GM12865 (cell line): ENCODE results near the gene PRR20G.

Experiments
- DNase-seq: peaks from one replicate; pipeline ENCODE4 v3.0.0; 2010; ENCODE audit warnings: low read depth
- H3K4me3 ChIP-seq: 2 replicates; pipeline ENCODE4 v1.5.1; 2011; ENCODE audit warnings: mild to moderate bottlenecking, low read depth, low read length, control low read depth
- TF ChIP-seq, protein P1 (sequence below): IDR thresholded peaks from 2 replicates; pipeline ENCODE4 v1.5.1; 2011; ENCODE audit warnings: low read length, control low read depth, low read depth, inconsistent platforms; ENCODE audit not compliant: insufficient read depth; ENCODE audit errors: missing control alignments

Gene PRR20G

DNA sequence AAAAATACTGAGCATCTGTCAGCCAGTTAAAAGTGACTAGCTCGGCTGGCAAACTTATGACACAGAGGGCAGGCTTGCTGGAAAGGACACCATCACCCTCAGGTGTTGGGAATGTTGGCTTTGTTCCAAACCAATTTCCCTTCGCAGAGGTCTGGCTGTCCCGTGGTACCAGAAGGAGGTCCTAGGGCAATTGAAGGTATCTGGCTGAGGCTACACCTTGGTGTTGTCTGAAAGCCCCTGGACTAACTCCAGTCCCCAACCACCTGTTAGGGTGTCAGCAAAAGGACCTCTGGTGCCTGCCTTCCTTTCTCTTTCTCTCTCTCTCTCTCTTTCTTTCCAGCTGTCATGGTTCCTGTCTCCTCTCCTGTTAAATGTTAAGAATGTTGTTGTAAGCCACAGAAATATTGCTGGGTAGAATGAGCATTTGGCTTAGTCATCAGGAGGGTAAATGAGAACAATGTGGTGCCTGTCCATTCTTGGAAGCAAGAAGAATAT is 12.5 kb downstream of the PRR20G start:
- no peak overlapping the region for H3K4me3 ChIP-seq
- TF ChIP-seq, protein P1, sequence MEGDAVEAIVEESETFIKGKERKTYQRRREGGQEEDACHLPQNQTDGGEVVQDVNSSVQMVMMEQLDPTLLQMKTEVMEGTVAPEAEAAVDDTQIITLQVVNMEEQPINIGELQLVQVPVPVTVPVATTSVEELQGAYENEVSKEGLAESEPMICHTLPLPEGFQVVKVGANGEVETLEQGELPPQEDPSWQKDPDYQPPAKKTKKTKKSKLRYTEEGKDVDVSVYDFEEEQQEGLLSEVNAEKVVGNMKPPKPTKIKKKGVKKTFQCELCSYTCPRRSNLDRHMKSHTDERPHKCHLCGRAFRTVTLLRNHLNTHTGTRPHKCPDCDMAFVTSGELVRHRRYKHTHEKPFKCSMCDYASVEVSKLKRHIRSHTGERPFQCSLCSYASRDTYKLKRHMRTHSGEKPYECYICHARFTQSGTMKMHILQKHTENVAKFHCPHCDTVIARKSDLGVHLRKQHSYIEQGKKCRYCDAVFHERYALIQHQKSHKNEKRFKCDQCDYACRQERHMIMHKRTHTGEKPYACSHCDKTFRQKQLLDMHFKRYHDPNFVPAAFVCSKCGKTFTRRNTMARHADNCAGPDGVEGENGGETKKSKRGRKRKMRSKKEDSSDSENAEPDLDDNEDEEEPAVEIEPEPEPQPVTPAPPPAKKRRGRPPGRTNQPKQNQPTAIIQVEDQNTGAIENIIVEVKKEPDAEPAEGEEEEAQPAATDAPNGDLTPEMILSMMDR, result no peak
- no peak for DNase-seq

DNA sequence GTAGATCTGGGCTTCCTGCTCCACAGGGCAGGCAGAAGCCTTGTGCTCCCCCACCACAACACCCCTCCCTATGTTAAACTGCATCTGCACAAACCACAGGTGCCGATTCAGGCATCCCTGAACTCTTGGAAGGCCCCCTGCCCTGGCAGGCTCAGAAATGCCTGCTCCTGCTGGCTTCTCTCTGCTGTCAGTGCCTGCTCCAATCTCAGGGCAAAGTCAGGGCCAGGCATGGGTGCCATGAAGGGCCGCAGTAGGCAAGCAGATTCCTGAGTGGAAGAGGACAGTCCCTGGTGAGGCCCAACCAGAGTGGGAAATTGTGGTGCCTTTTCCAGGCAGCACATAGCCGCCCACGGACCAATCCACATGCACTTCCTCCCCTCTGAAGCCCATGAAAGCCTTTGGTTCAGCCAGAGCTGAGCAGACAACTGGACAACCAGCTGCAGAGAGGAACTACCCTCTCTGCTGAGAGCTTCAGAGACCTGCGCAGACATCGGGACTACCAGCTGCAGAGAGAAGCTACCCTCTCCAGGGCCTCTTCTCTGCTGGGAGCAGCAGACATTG is 13.6 kb downstream of the PRR20G start:
- no peak for DNase-seq
- TF ChIP-seq, protein P1, result no peak
- H3K4me3 ChIP-seq, result no peak overlapping the region

DNA sequence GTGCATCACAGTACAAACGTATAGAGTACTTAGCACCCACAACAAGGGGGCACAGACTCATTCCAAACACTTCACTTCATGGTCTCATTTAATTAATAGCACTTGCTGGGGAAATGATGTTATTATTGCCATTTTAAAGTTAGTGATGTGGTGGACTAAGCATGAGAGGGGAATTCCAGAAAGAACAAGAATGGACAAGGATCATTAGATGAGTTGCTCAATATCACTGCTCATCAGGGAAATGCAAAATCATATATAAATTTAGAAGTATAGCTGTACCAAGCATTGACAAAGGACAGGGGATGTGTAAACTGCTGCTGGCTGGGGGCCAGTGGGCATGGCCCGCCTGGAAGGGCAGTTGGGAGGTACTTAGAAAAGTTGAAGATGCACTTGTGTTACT is 14.6 kb downstream of the PRR20G start:
- no peak overlapping the region for H3K4me3 ChIP-seq
- no peak for DNase-seq
- TF ChIP-seq, protein P1, result no peak

GRCh38 chr3:127266186-127266585 is 21.7 kb downstream of the PRR20G start:
- DNase-seq, result no peak
- H3K4me3 ChIP-seq, result no peak overlapping the region
- TF ChIP-seq, protein P1, result no peak

- TF ChIP-seq, protein P1, result no peak
- DNase-seq, result no peak
- H3K4me3 ChIP-seq, result no peak overlapping the region
Observed at GRCh38 chr3:127265581-127265981, 22.3 kb downstream of the PRR20G start.

DNA sequence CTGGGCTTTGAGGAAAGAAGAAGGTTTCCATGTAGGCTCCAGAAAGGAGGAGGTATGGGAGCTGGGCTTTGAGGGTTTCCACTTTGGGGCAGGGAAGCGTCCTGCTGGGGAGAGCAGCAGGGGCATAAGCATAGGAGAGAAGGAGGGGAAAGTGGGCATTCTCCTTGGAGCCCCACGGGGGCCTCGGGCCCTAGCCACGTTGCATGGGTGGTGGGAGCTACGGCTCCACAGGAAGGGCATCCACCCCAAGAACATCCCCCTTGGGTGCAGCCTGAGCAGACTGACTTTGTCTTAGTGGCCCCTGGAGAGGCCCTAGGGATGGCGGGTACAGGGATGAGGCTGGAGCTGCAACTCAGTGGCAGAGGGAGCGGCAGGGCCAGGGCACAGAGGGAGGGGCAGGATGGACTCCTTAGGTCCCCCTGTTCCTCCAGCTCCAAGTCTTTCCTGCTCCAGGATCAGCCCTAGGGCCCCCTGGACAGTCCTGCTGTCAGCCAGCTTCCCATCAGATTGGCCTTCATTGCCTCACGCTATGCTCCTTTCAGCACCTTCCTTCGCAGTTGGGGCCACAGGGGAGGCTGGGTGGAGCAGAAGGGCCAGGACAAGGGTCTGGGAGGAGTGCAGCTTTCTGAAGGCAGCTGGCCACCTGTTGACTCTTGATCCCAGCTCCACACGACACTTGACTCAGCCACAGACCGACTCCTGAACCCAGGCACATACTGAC is 22.9 kb downstream of the PRR20G start:
- H3K4me3 ChIP-seq, result no peak overlapping the region
- TF ChIP-seq, protein P1, result no peak
- DNase-seq, result no peak
